HEK293 (cell line): Measurements from ENCODE around the gene ANKRD37.

Experiments used
- CTCF ChIA-PET: fragments of 350-600 bp; formaldehyde crosslinking; extraction: SDS; loops from one replicate; lab custom pipeline; 2021; ENCODE audit warnings: antibody characterized with exemption; lab: Yijun Ruan, JAX
- POLR2A ChIA-PET: fragments of 300-600 bp; formaldehyde crosslinking; extraction: SDS; loops from one replicate; lab custom pipeline; 2020; ENCODE audit warnings: antibody characterized with exemption, inconsistent platforms; lab: Yijun Ruan, JAX
- H3K27ac ChIP-seq: fragments of 200-500 bp; sonication (Bioruptor generic); 2 replicates; pipeline ENCODE4 v1.5.1; 2014; ENCODE audit warnings: low read depth, low read length, control low read depth, inconsistent platforms; ENCODE audit errors: extremely low read depth
- H3K36me3 ChIP-seq, 2 experiments: fragments of 200-500 bp in 1 of 2; sonication (Bioruptor generic) in 1 of 2; 1 replicate in 1 of 2; 2 replicates in 1 of 2; pipeline ENCODE4 v1.5.1; 2014 to 2017; ENCODE audit warnings: inconsistent platforms in 2 of 2, low read length in 2 of 2; ENCODE audit not compliant: control insufficient read depth in 2 of 2, insufficient read depth in 1 of 2
- H3K4me1 ChIP-seq: fragments of 200-500 bp; sonication (Bioruptor generic); 2 replicates; pipeline ENCODE4 v1.5.1; 2014; ENCODE audit warnings: mild to moderate bottlenecking, low read length, inconsistent platforms; ENCODE audit not compliant: control insufficient read depth, insufficient read depth
- H3K4me3 ChIP-seq: 2 replicates; pipeline ENCODE4 v1.5.1; 2011; ENCODE audit warnings: low read depth, mild to moderate bottlenecking, control low read depth, low read length, moderate library complexity
- H3K9me3 ChIP-seq: fragments of 200-500 bp; sonication (Bioruptor generic); 2 replicates; pipeline ENCODE4 v1.5.1; 2014; ENCODE audit warnings: low read depth, low read length, inconsistent platforms; ENCODE audit not compliant: control insufficient read depth, insufficient read depth
- GLI2 ChIP-seq: fragments of 450-650 bp; formaldehyde crosslinking; IDR thresholded peaks from 2 replicates; pipeline ENCODE4; 2017; ENCODE audit warnings: missing biosample characterization, missing genetic modification characterization, low read depth, borderline replicate concordance
- KLF16 ChIP-seq: fragments of 450-650 bp; formaldehyde crosslinking; IDR thresholded peaks from 2 replicates; pipeline ENCODE4 v1.5.1; 2017; ENCODE audit warnings: missing biosample characterization, missing genetic modification characterization
- MYNN ChIP-seq: fragments of 450-650 bp; formaldehyde crosslinking; IDR thresholded peaks from 2 replicates; pipeline ENCODE4 v1.5.1; 2016; ENCODE audit warnings: missing biosample characterization, missing genetic modification characterization, borderline replicate concordance
- OVOL3 ChIP-seq: fragments of 450-650 bp; formaldehyde crosslinking; IDR thresholded peaks from 2 replicates; pipeline ENCODE4 v1.5.1; 2016; ENCODE audit warnings: missing biosample characterization, missing genetic modification characterization
- SALL2 ChIP-seq: fragments of 450-650 bp; formaldehyde crosslinking; IDR thresholded peaks from 2 replicates; pipeline ENCODE4 v1.5.0; 2017; ENCODE audit warnings: missing biosample characterization, mild to moderate bottlenecking, missing genetic modification characterization, borderline replicate concordance
- ZBTB48 ChIP-seq: fragments of 450-650 bp; formaldehyde crosslinking; IDR thresholded peaks from 2 replicates; pipeline ENCODE4 v1.5.1; 2016; ENCODE audit warnings: missing biosample characterization, missing genetic modification characterization
- ZFP41 ChIP-seq: fragments of 450-650 bp; formaldehyde crosslinking; IDR thresholded peaks from 2 replicates; pipeline ENCODE4 v1.5.1; 2016; ENCODE audit warnings: missing biosample characterization, missing genetic modification characterization, borderline replicate concordance
- ZNF112 ChIP-seq: fragments of 450-650 bp; formaldehyde crosslinking; IDR thresholded peaks from 2 replicates; pipeline ENCODE4 v1.5.0; 2017; ENCODE audit warnings: missing biosample characterization, missing genetic modification characterization
- ZNF114 ChIP-seq: fragments of 450-650 bp; formaldehyde crosslinking; IDR thresholded peaks from 2 replicates; pipeline ENCODE4 v1.5.0; 2017; ENCODE audit warnings: missing biosample characterization, missing genetic modification characterization
- ZNF121 ChIP-seq: fragments of 450-650 bp; formaldehyde crosslinking; IDR thresholded peaks from 2 replicates; pipeline ENCODE4 v1.5.1; 2016; ENCODE audit warnings: missing biosample characterization, missing genetic modification characterization
- ZNF2 ChIP-seq: fragments of 450-650 bp; formaldehyde crosslinking; IDR thresholded peaks from 2 replicates; pipeline ENCODE4 v1.5.1; 2016; ENCODE audit warnings: missing biosample characterization, missing genetic modification characterization
- ZNF211 ChIP-seq: fragments of 450-650 bp; formaldehyde crosslinking; IDR thresholded peaks from 2 replicates; pipeline ENCODE4 v1.5.1; 2016; ENCODE audit warnings: low read depth, missing biosample characterization, missing genetic modification characterization
- ZNF292 ChIP-seq: fragments of 450-650 bp; formaldehyde crosslinking; IDR thresholded peaks from 2 replicates; pipeline ENCODE4 v1.5.1; 2016; ENCODE audit warnings: low read depth, missing biosample characterization, missing genetic modification characterization, borderline replicate concordance
- ZNF391 ChIP-seq: fragments of 450-650 bp; formaldehyde crosslinking; IDR thresholded peaks from 2 replicates; pipeline ENCODE4 v1.5.1; 2016; ENCODE audit warnings: low read depth, missing biosample characterization, missing genetic modification characterization, borderline replicate concordance
- ZNF423 ChIP-seq: fragments of 450-650 bp; formaldehyde crosslinking; IDR thresholded peaks from 2 replicates; pipeline ENCODE4 v1.5.1; 2016; ENCODE audit warnings: missing biosample characterization, missing genetic modification characterization
- ZNF426 ChIP-seq: fragments of 450-650 bp; formaldehyde crosslinking; IDR thresholded peaks from 2 replicates; pipeline ENCODE4 v1.5.1; 2017; ENCODE audit warnings: missing biosample characterization, missing genetic modification characterization, mild to moderate bottlenecking, inconsistent platforms, moderate library complexity
- ZNF473 ChIP-seq: fragments of 450-650 bp; formaldehyde crosslinking; IDR thresholded peaks from 2 replicates; pipeline ENCODE4 v1.5.1; 2017; ENCODE audit warnings: missing biosample characterization, missing genetic modification characterization
- ZNF571 ChIP-seq: fragments of 450-650 bp; formaldehyde crosslinking; IDR thresholded peaks from 2 replicates; pipeline ENCODE4 v1.5.0; 2017; ENCODE audit warnings: missing biosample characterization, missing genetic modification characterization
- ZNF596 ChIP-seq: fragments of 450-650 bp; IDR thresholded peaks from 2 replicates; pipeline ENCODE4 v1.5.0; 2018; ENCODE audit warnings: missing biosample characterization, mild to moderate bottlenecking, missing genetic modification characterization, moderate library complexity
- ZNF664 ChIP-seq: fragments of 450-650 bp; formaldehyde crosslinking; IDR thresholded peaks from 2 replicates; pipeline ENCODE4 v1.5.1; 2016; ENCODE audit warnings: missing biosample characterization, missing genetic modification characterization
- ZNF76 ChIP-seq: fragments of 450-650 bp; formaldehyde crosslinking; IDR thresholded peaks from 2 replicates; pipeline ENCODE4; 2016; ENCODE audit warnings: low read depth, missing biosample characterization, missing genetic modification characterization, borderline replicate concordance
- ZSCAN16 ChIP-seq: fragments of 450-650 bp; formaldehyde crosslinking; IDR thresholded peaks from 2 replicates; pipeline ENCODE4 v1.5.1; 2016; ENCODE audit warnings: missing biosample characterization, missing genetic modification characterization
- ZSCAN23 ChIP-seq: fragments of 450-650 bp; formaldehyde crosslinking; IDR thresholded peaks from 2 replicates; pipeline ENCODE4 v1.5.1; 2016; ENCODE audit warnings: missing biosample characterization, missing genetic modification characterization
- ZXDB ChIP-seq: fragments of 450-650 bp; formaldehyde crosslinking; IDR thresholded peaks from 2 replicates; pipeline ENCODE4 v1.5.1; 2016; ENCODE audit warnings: missing biosample characterization, missing genetic modification characterization
- TF ChIP-seq, protein P1 (sequence below): fragments of 450-650 bp; formaldehyde crosslinking; IDR thresholded peaks from 2 replicates; pipeline ENCODE4 v1.5.1; 2016; ENCODE audit warnings: missing biosample characterization, missing genetic modification characterization
- TF ChIP-seq, protein P2 (sequence below): fragments of 450-650 bp; formaldehyde crosslinking; IDR thresholded peaks from 2 replicates; pipeline ENCODE4 v1.5.1; 2016; ENCODE audit warnings: missing biosample characterization, missing genetic modification characterization
- TF ChIP-seq, protein P3 (sequence below): fragments of 450-650 bp; formaldehyde crosslinking; IDR thresholded peaks from 2 replicates; pipeline ENCODE4 v1.5.1; 2016; ENCODE audit warnings: missing biosample characterization, missing genetic modification characterization

Gene ANKRD37

DNA sequence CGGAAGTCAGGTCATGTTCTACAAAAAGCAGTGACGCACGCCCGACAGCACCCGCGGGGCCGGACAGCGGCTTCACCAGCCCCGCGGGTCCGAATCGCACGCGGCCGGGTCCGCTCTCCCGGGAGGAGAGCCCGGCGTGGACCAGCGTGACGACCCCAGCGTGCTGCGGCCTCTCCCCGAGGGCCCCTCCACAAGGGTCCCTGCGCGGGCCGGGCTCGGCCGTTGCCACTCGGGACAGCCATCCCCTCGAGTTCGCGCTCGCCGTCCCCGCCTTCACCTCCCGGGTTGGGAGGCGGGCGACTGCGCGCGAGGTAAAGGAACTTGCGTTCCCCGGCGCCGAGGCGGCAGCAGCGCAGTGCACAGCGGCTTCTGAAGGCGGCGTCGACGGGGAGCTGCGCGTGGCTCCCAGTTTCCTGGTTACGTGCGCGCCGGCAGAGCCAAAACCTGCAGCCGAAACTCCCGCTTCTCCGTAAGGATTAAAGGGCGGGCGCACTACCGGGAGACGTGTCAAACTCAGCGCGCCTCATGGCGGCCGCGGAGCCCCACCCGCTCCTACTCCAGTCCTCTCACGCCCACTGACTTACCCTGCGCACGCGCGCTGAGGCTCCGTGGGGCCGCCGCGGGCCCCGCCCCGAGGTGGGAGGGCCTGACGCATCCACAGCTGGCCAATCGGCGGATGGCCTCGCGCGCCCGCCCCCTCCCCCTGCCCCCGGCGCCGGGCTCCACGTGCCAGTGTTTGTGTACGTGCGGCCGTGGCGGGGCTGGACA lies 501 bp upstream of the ANKRD37 start:
- Histone ChIP-seq H3K9me3 (no peaks in the 10 kb centered on the region), H3K4me1 (peaks cover 4% of the 10 kb centered on the region; the same call in 1 of the 2 replicates)
- POLR2A ChIA-PET = interaction anchor here (0.6 to 1.3 kb wide), 4 partner anchors 8 to 253 kb away, joined by 3 to 4 read pairs (median 3); partner anchors contain the start of gene SLC25A4
- TF ChIP-seq ZXDB (tag by site-specific recombination) (peak; percentile 67), ZNF2 (tag by site-specific recombination) (peak; percentile 59; the same call in 1 of the 2 replicates), ZNF211 (no peak), GLI2 (tag by site-specific recombination) (no peak), ZBTB48 (tag by site-specific recombination) (peak; percentile 93), ZNF114 (tag by site-specific recombination) (no peak), ZSCAN16 (tag by site-specific recombination) (no peak), ZNF112 (tag by site-specific recombination) (no peak), ZNF292 (tag by site-specific recombination) (no peak), ZSCAN23 (tag by site-specific recombination) (no peak), ZNF426 (tag by site-specific recombination) (no peak), ZFP41 (no peak), ZNF423 (tag by site-specific recombination) (no peak), SALL2 (tag by site-specific recombination) (no peak), MYNN (no peak), OVOL3 (no peak), ZNF121 (tag by site-specific recombination) (no peak), KLF16 (tag by site-specific recombination) (no peak), ZNF391 (0 out of 2 replicates have a peak, but pooled peaks have one; percentile 17), ZNF596 (tag by site-specific recombination) (no peak), ZNF473 (tag by site-specific recombination) (no peak), ZNF571 (tag by site-specific recombination) (no peak), ZNF76 (tag by site-specific recombination) (peak; percentile 82), ZNF664 (tag by site-specific recombination) (no peak)
- TF ChIP-seq, protein P1, sequence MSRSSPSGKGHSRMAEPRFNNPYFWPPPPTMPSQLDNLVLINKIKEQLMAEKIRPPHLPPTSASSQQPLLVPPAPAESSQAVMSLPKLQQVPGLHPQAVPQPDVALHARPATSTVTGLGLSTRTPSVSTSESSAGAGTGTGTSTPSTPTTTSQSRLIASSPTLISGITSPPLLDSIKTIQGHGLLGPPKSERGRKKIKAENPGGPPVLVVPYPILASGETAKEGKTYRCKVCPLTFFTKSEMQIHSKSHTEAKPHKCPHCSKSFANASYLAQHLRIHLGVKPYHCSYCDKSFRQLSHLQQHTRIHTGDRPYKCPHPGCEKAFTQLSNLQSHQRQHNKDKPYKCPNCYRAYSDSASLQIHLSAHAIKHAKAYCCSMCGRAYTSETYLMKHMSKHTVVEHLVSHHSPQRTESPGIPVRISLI (tag by site-specific recombination) = no peak
- TF ChIP-seq, protein P2, sequence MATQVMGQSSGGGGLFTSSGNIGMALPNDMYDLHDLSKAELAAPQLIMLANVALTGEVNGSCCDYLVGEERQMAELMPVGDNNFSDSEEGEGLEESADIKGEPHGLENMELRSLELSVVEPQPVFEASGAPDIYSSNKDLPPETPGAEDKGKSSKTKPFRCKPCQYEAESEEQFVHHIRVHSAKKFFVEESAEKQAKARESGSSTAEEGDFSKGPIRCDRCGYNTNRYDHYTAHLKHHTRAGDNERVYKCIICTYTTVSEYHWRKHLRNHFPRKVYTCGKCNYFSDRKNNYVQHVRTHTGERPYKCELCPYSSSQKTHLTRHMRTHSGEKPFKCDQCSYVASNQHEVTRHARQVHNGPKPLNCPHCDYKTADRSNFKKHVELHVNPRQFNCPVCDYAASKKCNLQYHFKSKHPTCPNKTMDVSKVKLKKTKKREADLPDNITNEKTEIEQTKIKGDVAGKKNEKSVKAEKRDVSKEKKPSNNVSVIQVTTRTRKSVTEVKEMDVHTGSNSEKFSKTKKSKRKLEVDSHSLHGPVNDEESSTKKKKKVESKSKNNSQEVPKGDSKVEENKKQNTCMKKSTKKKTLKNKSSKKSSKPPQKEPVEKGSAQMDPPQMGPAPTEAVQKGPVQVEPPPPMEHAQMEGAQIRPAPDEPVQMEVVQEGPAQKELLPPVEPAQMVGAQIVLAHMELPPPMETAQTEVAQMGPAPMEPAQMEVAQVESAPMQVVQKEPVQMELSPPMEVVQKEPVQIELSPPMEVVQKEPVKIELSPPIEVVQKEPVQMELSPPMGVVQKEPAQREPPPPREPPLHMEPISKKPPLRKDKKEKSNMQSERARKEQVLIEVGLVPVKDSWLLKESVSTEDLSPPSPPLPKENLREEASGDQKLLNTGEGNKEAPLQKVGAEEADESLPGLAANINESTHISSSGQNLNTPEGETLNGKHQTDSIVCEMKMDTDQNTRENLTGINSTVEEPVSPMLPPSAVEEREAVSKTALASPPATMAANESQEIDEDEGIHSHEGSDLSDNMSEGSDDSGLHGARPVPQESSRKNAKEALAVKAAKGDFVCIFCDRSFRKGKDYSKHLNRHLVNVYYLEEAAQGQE (tag by site-specific recombination) = peak; percentile 94
- TF ChIP-seq, protein P3, sequence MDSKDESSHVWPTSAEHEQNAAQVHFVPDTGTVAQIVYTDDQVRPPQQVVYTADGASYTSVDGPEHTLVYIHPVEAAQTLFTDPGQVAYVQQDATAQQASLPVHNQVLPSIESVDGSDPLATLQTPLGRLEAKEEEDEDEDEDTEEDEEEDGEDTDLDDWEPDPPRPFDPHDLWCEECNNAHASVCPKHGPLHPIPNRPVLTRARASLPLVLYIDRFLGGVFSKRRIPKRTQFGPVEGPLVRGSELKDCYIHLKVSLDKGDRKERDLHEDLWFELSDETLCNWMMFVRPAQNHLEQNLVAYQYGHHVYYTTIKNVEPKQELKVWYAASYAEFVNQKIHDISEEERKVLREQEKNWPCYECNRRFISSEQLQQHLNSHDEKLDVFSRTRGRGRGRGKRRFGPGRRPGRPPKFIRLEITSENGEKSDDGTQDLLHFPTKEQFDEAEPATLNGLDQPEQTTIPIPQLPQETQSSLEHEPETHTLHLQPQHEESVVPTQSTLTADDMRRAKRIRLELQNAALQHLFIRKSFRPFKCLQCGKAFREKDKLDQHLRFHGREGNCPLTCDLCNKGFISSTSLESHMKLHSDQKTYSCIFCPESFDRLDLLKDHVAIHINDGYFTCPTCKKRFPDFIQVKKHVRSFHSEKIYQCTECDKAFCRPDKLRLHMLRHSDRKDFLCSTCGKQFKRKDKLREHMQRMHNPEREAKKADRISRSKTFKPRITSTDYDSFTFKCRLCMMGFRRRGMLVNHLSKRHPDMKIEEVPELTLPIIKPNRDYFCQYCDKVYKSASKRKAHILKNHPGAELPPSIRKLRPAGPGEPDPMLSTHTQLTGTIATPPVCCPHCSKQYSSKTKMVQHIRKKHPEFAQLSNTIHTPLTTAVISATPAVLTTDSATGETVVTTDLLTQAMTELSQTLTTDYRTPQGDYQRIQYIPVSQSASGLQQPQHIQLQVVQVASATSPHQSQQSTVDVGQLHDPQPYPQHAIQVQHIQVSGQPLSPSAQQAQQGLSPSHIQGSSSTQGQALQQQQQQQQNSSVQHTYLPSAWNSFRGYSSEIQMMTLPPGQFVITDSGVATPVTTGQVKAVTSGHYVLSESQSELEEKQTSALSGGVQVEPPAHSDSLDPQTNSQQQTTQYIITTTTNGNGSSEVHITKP (tag by site-specific recombination) = 0 out of 2 replicates have a peak, but pooled peaks have one; percentile 19

More for the DNA sequence above, 501 bp upstream of the ANKRD37 start:
- H3K27ac ChIP-seq = peak overlapping the region; percentile 81; the same call in 1 of the 2 replicates
- CTCF ChIA-PET = interaction anchor here (1.3 kb wide), 1 partner anchor 202 kb away, joined by 3 read pairs; no protein-coding TSS in a partner anchor
- peaks cover 0 to 25% of the 10 kb centered on the region in 2 experiments; a peak in 2 of 3 replicates for H3K36me3 ChIP-seq
- peak overlapping the region; percentile 60 for H3K4me3 ChIP-seq
